Testis (tissue), 3 donors: ENCODE measurements around the gene CABP1. TPM values are rescaled to one million over a fixed set of nuclear protein-coding genes. Genes with fewer than 3 reads are reported as not detected.
"Not testable (repeated sequence)": the region's sequence is repeated elsewhere in the genome, so short reads cannot be mapped to it uniquely, and the experiment has no call there.

Source experiments
- DNase-seq: peaks from one replicate; pipeline ENCODE4 v3.0.0-alpha.2; 2019
- H3K27ac ChIP-seq, 2 donors: fragments of 200-600 bp; sonication (generic); one replicate each; pipeline ENCODE4 v1.5.1; 2019
- H3K27me3 ChIP-seq: fragments of 200-600 bp; sonication (generic); one replicate; pipeline ENCODE4 v1.5.1; 2019
- H3K36me3 ChIP-seq: fragments of 200-600 bp; sonication (generic); one replicate; pipeline ENCODE4 v1.5.1; 2017; ENCODE audit warnings: low read depth; ENCODE audit errors: missing control alignments
- H3K4me1 ChIP-seq: fragments of 200-600 bp; sonication (generic); one replicate; pipeline ENCODE4 v1.5.1; 2019
- H3K4me3 ChIP-seq, 2 donors: fragments of 200-600 bp; sonication (generic); one replicate each; pipeline ENCODE4 v1.5.1; 2017 to 2019
- H3K9me3 ChIP-seq: fragments of 200-600 bp; sonication (generic); one replicate; pipeline ENCODE4 v1.5.1; 2017
- CTCF ChIP-seq, 3 experiments: fragments of 450-650 bp in 2 of 3; fragments of 200-600 bp in 1 of 3; sonication (generic) in 1 of 3; IDR thresholded peaks; one replicate each; pipeline ENCODE4 v1.5.1; 2016 to 2019; ENCODE audit warnings: antibody characterized with exemption in 3 of 3, mild to moderate bottlenecking in 2 of 3, moderate library complexity in 1 of 3
- POLR2A ChIP-seq: fragments of 450-650 bp; IDR thresholded peaks from one replicate; pipeline ENCODE4 v1.6.1; 2017; ENCODE audit warnings: antibody characterized with exemption, mild to moderate bottlenecking, moderate library complexity
- WGBS, 2 donors: methylation state at CpG; one replicate each; pipeline ENCODE4 v1.1.5; 2018; 5-methylcytosine and 5-hydroxymethylcytosine counted together
- intact Hi-C: fragments of 100-400 bp; cut with DNase I; formaldehyde crosslinking; loops from one replicate; pipeline ENCODE4 v1.15.1; 2023; ENCODE audit warnings: low total_unique reads
- polyA plus RNA-seq: library from polyadenylated mRNA; stranded (reverse); fragments of 350-450 nt; fragmentation: Illumina TruSeq; extraction: RNeasy Lipid Tissue Mini Kit (QIAGEN cat#74804); gene quantifications from one replicate; pipeline ENCODE4 v1.2.3, GENCODE V29; 2014; ENCODE audit warnings: low read depth, low replicate concordance; ENCODE audit not compliant: insufficient read depth
- total RNA-seq, 2 donors: library from RNA; depleted of rRNA; stranded (reverse); fragments of >200 nt; gene quantifications; one replicate each; pipeline ENCODE4 v1.2.3, GENCODE V29; 2016

The CABP1 gene
- total and polyA plus RNA-seq, 3 donors from 2014 or later = 1.8 to 3.9 (median 2.4) TPM

DNA sequence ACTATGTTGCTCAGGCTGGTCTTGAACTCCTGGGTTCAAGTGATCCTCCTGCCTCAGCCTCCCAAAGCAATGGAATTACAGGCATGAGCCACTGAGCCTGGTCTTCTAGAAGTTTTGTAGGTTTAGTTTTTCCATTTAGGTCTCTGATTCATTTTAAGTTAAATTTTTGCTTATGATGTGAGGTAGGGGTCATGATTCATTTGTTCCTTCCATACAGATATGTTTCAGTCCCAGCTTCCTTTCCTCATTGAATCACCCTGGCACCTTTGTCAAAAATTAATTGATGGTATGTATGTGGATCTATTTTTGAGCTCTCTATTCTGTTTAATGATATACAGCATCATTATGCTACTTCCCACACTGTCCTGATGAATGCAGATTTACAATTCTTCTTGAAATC is 25.6 kb upstream of the CABP1 start:
- TF ChIP-seq CTCF (IDR thresholded peaks at IDR 0.05) (no peak), POLR2A (no peak)
- Histone ChIP-seq H3K4me1 (no peaks in the 10 kb centered on the region), H3K4me3 (no peak overlapping the region), H3K36me3 (no peaks in the 10 kb centered on the region), H3K27ac (no peak overlapping the region), H3K9me3 (no peaks in the 10 kb centered on the region), H3K27me3 (no peaks in the 10 kb centered on the region)
- intact Hi-C loops = no loop called here
- DNase-seq = no peak

DNA sequence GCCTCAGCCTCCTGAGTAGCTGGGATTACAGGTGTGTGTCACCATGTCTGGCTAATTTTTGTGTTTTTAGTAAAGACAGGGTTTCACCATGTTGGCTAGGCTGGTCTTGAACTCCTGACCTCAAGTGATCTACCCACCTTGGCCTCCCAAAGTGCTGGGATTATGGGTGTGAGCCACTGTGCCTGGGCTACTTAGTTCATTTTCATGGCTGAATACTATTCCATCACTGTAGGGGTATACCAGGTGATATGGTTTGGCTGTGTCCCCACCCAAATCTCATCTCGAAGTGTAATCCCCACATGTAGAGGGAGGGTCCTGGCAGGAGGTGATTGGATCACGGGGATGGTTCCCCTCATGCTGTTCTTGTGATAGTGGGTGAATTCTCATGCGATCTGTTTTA is 23.2 kb upstream of the CABP1 start:
- H3K27me3 ChIP-seq, H3K9me3 ChIP-seq, DNase-seq, H3K4me3 ChIP-seq, H3K4me1 ChIP-seq, H3K27ac ChIP-seq, H3K36me3 ChIP-seq, intact Hi-C loops: not testable (repeated sequence)
- 90 to 97% methylated on average over 3 of the region's 3 CpGs for WGBS, 2 donors

GRCh38 chr12:120617767-120618166 is 22.7 kb upstream of the CABP1 start:
- 95 to 98% methylated on average over 4 of the region's 4 CpGs for WGBS, 2 donors
- H3K4me1 ChIP-seq, H3K4me3 ChIP-seq, intact Hi-C loops, H3K27ac ChIP-seq, H3K27me3 ChIP-seq, H3K9me3 ChIP-seq, DNase-seq, H3K36me3 ChIP-seq: not testable (repeated sequence)

DNA sequence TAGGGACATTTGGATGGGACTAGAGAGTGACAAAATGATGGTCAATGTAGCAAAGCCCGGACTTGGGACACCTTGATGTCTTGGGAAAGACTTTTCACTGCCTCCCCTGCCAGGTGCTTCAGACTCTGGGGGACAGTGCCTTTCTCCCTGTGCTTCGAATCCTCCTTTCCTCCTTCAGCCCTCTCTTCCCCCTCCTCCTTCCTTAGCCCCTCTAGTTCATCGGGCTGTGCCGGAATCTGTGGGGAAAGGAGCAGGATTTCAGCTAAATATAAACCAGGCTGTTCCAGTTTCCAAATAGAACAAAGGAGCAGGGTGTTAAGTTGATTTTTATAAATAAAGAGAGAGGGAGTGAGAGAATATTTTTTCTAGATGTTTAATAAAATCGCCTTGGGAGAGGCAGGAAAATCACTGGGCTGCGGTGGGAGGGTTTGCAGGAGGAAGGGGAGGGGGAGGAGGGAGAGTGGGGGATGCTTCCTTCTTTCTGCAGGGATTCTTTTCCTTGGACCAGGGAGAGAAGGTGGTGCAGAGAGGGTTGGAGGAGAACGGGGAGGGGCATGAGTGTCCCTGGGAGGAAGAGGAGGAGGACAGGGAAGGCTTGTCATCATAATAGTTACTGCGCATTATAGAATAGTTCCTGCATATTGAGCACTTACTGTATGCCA is 21.3 kb upstream of the CABP1 start:
- 40 to 50% methylated on average over 8 of the region's 8 CpGs for WGBS, 2 donors
- intact Hi-C loops = no loop called here
- H3K9me3 ChIP-seq = no peaks in the 10 kb centered on the region
- no peak overlapping the region for H3K27ac ChIP-seq
- no peaks in the 10 kb centered on the region for H3K4me1 ChIP-seq
- DNase-seq = no peak
- no peaks in the 10 kb centered on the region for H3K36me3 ChIP-seq
- no peaks in the 10 kb centered on the region for H3K27me3 ChIP-seq
- no peak overlapping the region for H3K4me3 ChIP-seq
- TF ChIP-seq POLR2A = no peak
- no peak for TF ChIP-seq CTCF (IDR thresholded peaks at IDR 0.05)

- no peak for TF ChIP-seq POLR2A
- no peak for TF ChIP-seq CTCF (IDR thresholded peaks at IDR 0.05)
- intact Hi-C loops = no loop called here
Measured at GRCh38 chr12:120620624-120621023, 19.8 kb upstream of the CABP1 start.

More at GRCh38 chr12:120620624-120621023, 19.8 kb upstream of the CABP1 start:
- Histone ChIP-seq H3K27me3 (no peaks in the 10 kb centered on the region), H3K4me3 (no peak overlapping the region), H3K9me3 (no peaks in the 10 kb centered on the region), H3K36me3 (no peaks in the 10 kb centered on the region), H3K4me1 (no peaks in the 10 kb centered on the region), H3K27ac (no peak overlapping the region)
- WGBS, 2 donors = 82 to 95% methylated on average over 2 of the region's 2 CpGs
- DNase-seq = no peak
